Central memory CD8-positive, alpha-beta T cell (primary cell): ENCODE results near the gene MCU.
"Not testable (repeated sequence)": the region's sequence is repeated elsewhere in the genome, so short reads cannot be mapped to it uniquely, and the experiment has no call there.

Experiments used
- ATAC-seq: fragments of 150-1000 bp; cut with Tn5 transposase; replicated peaks from 2 replicates; pipeline ENCODE4 v1.10.0; 2022; ENCODE audit warnings: mild to moderate bottlenecking, moderate FRiP score, moderate number of reproducible peaks; ENCODE audit not compliant: poor library complexity, severe bottlenecking; ENCODE audit errors: extremely low read depth
- DNase-seq, 2 donors: peaks; one replicate each; pipeline ENCODE4 v3.0.0; 2021; ENCODE audit warnings: low spot score in 2 of 2
- H3K27ac Mint-ChIP-seq: one replicate; pipeline ENCODE4 v1.8.0; 2022; ENCODE audit warnings: low read depth, mild to moderate bottlenecking, moderate library complexity, mixed read lengths
- H3K27me3 Mint-ChIP-seq: one replicate; pipeline ENCODE4 v1.8.0; 2022; ENCODE audit warnings: mixed read lengths
- H3K36me3 Mint-ChIP-seq: one replicate; pipeline ENCODE4 v1.8.0; 2022; ENCODE audit warnings: mild to moderate bottlenecking, moderate library complexity, mixed read lengths; ENCODE audit not compliant: insufficient read depth
- H3K4me1 Mint-ChIP-seq: one replicate; pipeline ENCODE4 v1.8.0; 2022; ENCODE audit warnings: mixed read lengths
- H3K4me3 Mint-ChIP-seq: one replicate; pipeline ENCODE4 v1.8.0; 2022; ENCODE audit warnings: mild to moderate bottlenecking, moderate library complexity, mixed read lengths
- H3K9me3 Mint-ChIP-seq: one replicate; pipeline ENCODE4 v1.8.0; 2022; ENCODE audit warnings: mixed read lengths

Gene MCU

GRCh38 chr10:72691470-72691862 lies 477 bp upstream of the MCU start:
- ATAC-seq (no peak), DNase-seq (no peak)
- Mint-ChIP-seq H3K4me3 (peak overlapping the region; percentile 73), H3K27ac (no peak overlapping the region), H3K36me3 (peaks cover 4% of the 10 kb centered on the region), H3K27me3 (peaks cover 3% of the 10 kb centered on the region), H3K9me3 (no peaks in the 10 kb centered on the region), H3K4me1 (peaks cover 33% of the 10 kb centered on the region)

- H3K27ac Mint-ChIP-seq: peak overlapping the region; percentile 41
Observed at GRCh38 chr10:72692744-72692993, 726 bp downstream of the MCU start.

GRCh38 chr10:72692994-72693781 lies 1.2 kb downstream of the MCU start:
- no peak for DNase-seq
- Mint-ChIP-seq H3K27ac (peak overlapping the region; percentile 41), H3K4me3 (peak overlapping the region; percentile 81), H3K36me3 (peaks cover 4% of the 10 kb centered on the region), H3K27me3 (no peaks in the 10 kb centered on the region), H3K4me1 (peaks cover 33% of the 10 kb centered on the region), H3K9me3 (no peaks in the 10 kb centered on the region)
- ATAC-seq: no peak

More at GRCh38 chr10:72692744-72692993, 726 bp downstream of the MCU start:
- DNase-seq (peak; percentile 11 to 27), ATAC-seq (no peak)
- Mint-ChIP-seq H3K9me3 (no peaks in the 10 kb centered on the region), H3K27me3 (no peaks in the 10 kb centered on the region), H3K4me1 (peaks cover 33% of the 10 kb centered on the region), H3K4me3 (peak overlapping the region; percentile 81), H3K36me3 (peaks cover 4% of the 10 kb centered on the region)

GRCh38 chr10:72694476-72695369 lies 2.8 kb downstream of the MCU start:
- ATAC-seq: no peak
- Mint-ChIP-seq H3K27me3 (no peaks in the 10 kb centered on the region), H3K27ac (no peak overlapping the region), H3K36me3 (peaks cover 4% of the 10 kb centered on the region), H3K4me3 (no peak overlapping the region), H3K9me3 (no peaks in the 10 kb centered on the region), H3K4me1 (peaks cover 33% of the 10 kb centered on the region)
- DNase-seq: no peak

GRCh38 chr10:72695496-72695895 lies 3.6 kb downstream of the MCU start:
- no peak for DNase-seq
- no peaks in the 10 kb centered on the region for H3K9me3 Mint-ChIP-seq
- no peak overlapping the region for H3K4me3 Mint-ChIP-seq
- H3K27me3 Mint-ChIP-seq: no peaks in the 10 kb centered on the region
- H3K4me1 Mint-ChIP-seq: peaks cover 33% of the 10 kb centered on the region
- no peak for ATAC-seq
- peaks cover 3% of the 10 kb centered on the region for H3K36me3 Mint-ChIP-seq
- no peak overlapping the region for H3K27ac Mint-ChIP-seq

GRCh38 chr10:72697716-72698115 lies 5.8 kb downstream of the MCU start:
- H3K36me3 Mint-ChIP-seq: peaks cover 3% of the 10 kb centered on the region
- ATAC-seq: no peak
- H3K4me3 Mint-ChIP-seq: no peak overlapping the region
- H3K9me3 Mint-ChIP-seq: no peaks in the 10 kb centered on the region
- peaks cover 27% of the 10 kb centered on the region for H3K4me1 Mint-ChIP-seq
- no peak for DNase-seq
- H3K27me3 Mint-ChIP-seq: no peaks in the 10 kb centered on the region
- H3K27ac Mint-ChIP-seq: no peak overlapping the region

GRCh38 chr10:72702465-72702864 lies 10.5 kb downstream of the MCU start:
- not testable (repeated sequence) for ATAC-seq, H3K4me3 Mint-ChIP-seq, H3K27ac Mint-ChIP-seq, H3K36me3 Mint-ChIP-seq, DNase-seq, H3K9me3 Mint-ChIP-seq, H3K27me3 Mint-ChIP-seq
- H3K4me1 Mint-ChIP-seq: peaks cover 11% of the 10 kb centered on the region

- no peaks in the 10 kb centered on the region for H3K9me3 Mint-ChIP-seq
- H3K27me3 Mint-ChIP-seq: no peaks in the 10 kb centered on the region
- ATAC-seq (peak; percentile 70), DNase-seq (no peak)
- H3K36me3 Mint-ChIP-seq: no peaks in the 10 kb centered on the region
- no peak overlapping the region for H3K27ac Mint-ChIP-seq
- no peak overlapping the region for H3K4me3 Mint-ChIP-seq
- H3K4me1 Mint-ChIP-seq: peaks cover 11% of the 10 kb centered on the region
Observed at GRCh38 chr10:72702868-72703581, 11.1 kb downstream of the MCU start.

GRCh38 chr10:72704117-72704516 lies 12.2 kb downstream of the MCU start:
- H3K27ac Mint-ChIP-seq: no peak overlapping the region
- H3K27me3 Mint-ChIP-seq: no peaks in the 10 kb centered on the region
- H3K9me3 Mint-ChIP-seq: no peaks in the 10 kb centered on the region
- no peak for ATAC-seq
- H3K4me1 Mint-ChIP-seq: peaks cover 11% of the 10 kb centered on the region
- no peak for DNase-seq
- H3K4me3 Mint-ChIP-seq: no peak overlapping the region
- no peaks in the 10 kb centered on the region for H3K36me3 Mint-ChIP-seq

- no peak overlapping the region for H3K27ac Mint-ChIP-seq
- H3K27me3 Mint-ChIP-seq: no peaks in the 10 kb centered on the region
- DNase-seq: no peak
- no peak for ATAC-seq
- H3K9me3 Mint-ChIP-seq: no peaks in the 10 kb centered on the region
- no peak overlapping the region for H3K4me3 Mint-ChIP-seq
- no peaks in the 10 kb centered on the region for H3K36me3 Mint-ChIP-seq
- peaks cover under 1% of the 10 kb centered on the region for H3K4me1 Mint-ChIP-seq
Observed at GRCh38 chr10:72709041-72709440, 17.1 kb downstream of the MCU start.

- Mint-ChIP-seq H3K27me3 (no peaks in the 10 kb centered on the region), H3K27ac (no peak overlapping the region), H3K9me3 (no peaks in the 10 kb centered on the region), H3K4me1 (no peaks in the 10 kb centered on the region), H3K36me3 (peaks cover 2% of the 10 kb centered on the region), H3K4me3 (no peak overlapping the region)
- ATAC-seq (no peak), DNase-seq (no peak)
Observed at GRCh38 chr10:72712136-72712535, 20.2 kb downstream of the MCU start.

- Mint-ChIP-seq H3K9me3 (no peaks in the 10 kb centered on the region), H3K27ac (no peak overlapping the region)
- ATAC-seq: no peak
Observed at GRCh38 chr10:72719941-72720592, 28.1 kb downstream of the MCU start.

More at GRCh38 chr10:72719941-72720592, 28.1 kb downstream of the MCU start:
- H3K4me3 Mint-ChIP-seq: no peak overlapping the region
- no peaks in the 10 kb centered on the region for H3K4me1 Mint-ChIP-seq
- H3K36me3 Mint-ChIP-seq: no peaks in the 10 kb centered on the region
- no peaks in the 10 kb centered on the region for H3K27me3 Mint-ChIP-seq
- no peak for DNase-seq
